Measurements from ENCODE around the gene ORC3.

ORC3 gene

DNA sequence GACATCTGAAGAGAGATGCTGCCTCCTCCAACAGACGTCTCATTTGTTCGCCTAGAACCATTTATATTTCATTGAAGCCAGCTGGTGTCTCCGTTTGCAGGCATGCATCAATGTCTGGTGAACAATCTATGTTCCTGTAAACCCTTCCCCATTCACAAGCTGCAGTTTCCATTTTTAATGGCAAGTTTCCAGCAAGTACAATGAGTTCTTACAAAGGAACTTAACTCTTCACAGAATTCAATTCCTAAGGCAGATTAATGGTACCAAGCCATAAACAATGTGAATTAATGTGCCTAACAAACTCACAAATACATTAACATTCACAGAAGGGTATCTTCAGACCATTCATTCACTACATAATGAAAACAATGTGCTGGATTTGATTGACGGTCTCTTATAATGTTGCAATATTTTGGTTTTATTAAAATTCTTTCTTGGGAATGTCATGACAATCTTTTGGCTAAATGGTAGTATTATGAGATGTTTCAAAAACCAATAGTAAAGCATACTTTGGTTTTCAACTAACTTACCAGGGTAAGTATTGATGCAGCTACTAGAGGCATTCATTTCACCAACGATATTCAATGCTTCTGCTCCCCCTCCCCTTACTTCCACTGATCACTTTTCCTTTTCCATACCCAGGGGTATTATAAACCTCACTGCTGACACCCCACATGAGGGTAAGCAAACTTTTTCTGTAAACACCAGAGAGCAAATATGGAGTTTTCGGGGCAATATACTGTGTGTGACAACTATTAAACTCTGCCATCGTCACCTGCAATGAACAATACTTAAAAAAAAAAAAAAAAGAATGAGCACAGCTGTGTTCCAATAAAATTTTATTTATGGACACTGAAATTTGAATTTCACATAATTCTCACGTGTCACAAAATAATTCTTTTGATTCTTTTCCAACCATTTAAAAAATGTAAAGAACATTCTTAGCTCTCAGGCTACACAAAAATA is 107.9 kb downstream of the ORC3 start (continued):
- TF ChIP-seq ZNF10 (tag by site-specific recombination; IDR thresholded peaks at IDR 0.05) (peak; percentile 93), PRDM1 (tag by site-specific recombination; IDR thresholded peaks at IDR 0.05) (peak; percentile 66; the same call in 1 of the 2 replicates), ZNF37A (tag by site-specific recombination; IDR thresholded peaks at IDR 0.05) (no peak), ZFP69B (tag by site-specific recombination; IDR thresholded peaks at IDR 0.05) (no peak), GFI1B (tag by site-specific recombination; IDR thresholded peaks at IDR 0.05) (no peak), SETDB1 (IDR thresholded peaks at IDR 0.05; ENCODE audit: insufficient read length, low read length) (no peak), ZNF561 (tag by site-specific recombination; IDR thresholded peaks at IDR 0.05; ENCODE audit: borderline replicate concordance) (0 out of 2 replicates have a peak, but pooled peaks have one; percentile 21), ZSCAN23 (tag by site-specific recombination; IDR thresholded peaks at IDR 0.05) (no peak), ZNF555 (tag by site-specific recombination; conservative IDR thresholded peaks at IDR 0.05) (no peak), ZNF670 (tag by site-specific recombination; IDR thresholded peaks at IDR 0.05; ENCODE audit: low read depth) (no peak), IKZF3 (tag by site-specific recombination; IDR thresholded peaks at IDR 0.05) (peak; percentile 25; the same call in 1 of the 2 replicates), ZNF19 (tag by site-specific recombination; IDR thresholded peaks at IDR 0.05; ENCODE audit: low read depth) (no peak), ZNF473 (tag by site-specific recombination; IDR thresholded peaks at IDR 0.05) (no peak), REPIN1 (tag by site-specific recombination; IDR thresholded peaks at IDR 0.05; ENCODE audit: low read depth) (no peak), ZNF138 (tag by site-specific recombination; IDR thresholded peaks at IDR 0.05; ENCODE audit: borderline replicate concordance) (no peak), ZNF175 (tag by site-specific recombination; IDR thresholded peaks at IDR 0.05) (no peak), ZNF404 (tag by site-specific recombination; IDR thresholded peaks at IDR 0.05) (no peak)
- TF ChIP-seq, protein P1, sequence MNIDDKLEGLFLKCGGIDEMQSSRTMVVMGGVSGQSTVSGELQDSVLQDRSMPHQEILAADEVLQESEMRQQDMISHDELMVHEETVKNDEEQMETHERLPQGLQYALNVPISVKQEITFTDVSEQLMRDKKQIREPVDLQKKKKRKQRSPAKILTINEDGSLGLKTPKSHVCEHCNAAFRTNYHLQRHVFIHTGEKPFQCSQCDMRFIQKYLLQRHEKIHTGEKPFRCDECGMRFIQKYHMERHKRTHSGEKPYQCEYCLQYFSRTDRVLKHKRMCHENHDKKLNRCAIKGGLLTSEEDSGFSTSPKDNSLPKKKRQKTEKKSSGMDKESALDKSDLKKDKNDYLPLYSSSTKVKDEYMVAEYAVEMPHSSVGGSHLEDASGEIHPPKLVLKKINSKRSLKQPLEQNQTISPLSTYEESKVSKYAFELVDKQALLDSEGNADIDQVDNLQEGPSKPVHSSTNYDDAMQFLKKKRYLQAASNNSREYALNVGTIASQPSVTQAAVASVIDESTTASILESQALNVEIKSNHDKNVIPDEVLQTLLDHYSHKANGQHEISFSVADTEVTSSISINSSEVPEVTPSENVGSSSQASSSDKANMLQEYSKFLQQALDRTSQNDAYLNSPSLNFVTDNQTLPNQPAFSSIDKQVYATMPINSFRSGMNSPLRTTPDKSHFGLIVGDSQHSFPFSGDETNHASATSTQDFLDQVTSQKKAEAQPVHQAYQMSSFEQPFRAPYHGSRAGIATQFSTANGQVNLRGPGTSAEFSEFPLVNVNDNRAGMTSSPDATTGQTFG (tag by site-specific recombination; IDR thresholded peaks at IDR 0.05; ENCODE audit: borderline replicate concordance) = no peak
- TF ChIP-seq, protein P2, sequence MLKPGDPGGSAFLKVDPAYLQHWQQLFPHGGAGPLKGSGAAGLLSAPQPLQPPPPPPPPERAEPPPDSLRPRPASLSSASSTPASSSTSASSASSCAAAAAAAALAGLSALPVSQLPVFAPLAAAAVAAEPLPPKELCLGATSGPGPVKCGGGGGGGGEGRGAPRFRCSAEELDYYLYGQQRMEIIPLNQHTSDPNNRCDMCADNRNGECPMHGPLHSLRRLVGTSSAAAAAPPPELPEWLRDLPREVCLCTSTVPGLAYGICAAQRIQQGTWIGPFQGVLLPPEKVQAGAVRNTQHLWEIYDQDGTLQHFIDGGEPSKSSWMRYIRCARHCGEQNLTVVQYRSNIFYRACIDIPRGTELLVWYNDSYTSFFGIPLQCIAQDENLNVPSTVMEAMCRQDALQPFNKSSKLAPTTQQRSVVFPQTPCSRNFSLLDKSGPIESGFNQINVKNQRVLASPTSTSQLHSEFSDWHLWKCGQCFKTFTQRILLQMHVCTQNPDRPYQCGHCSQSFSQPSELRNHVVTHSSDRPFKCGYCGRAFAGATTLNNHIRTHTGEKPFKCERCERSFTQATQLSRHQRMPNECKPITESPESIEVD (tag by site-specific recombination; IDR thresholded peaks at IDR 0.05) = peak; percentile 94
- TF ChIP-seq, protein P3, sequence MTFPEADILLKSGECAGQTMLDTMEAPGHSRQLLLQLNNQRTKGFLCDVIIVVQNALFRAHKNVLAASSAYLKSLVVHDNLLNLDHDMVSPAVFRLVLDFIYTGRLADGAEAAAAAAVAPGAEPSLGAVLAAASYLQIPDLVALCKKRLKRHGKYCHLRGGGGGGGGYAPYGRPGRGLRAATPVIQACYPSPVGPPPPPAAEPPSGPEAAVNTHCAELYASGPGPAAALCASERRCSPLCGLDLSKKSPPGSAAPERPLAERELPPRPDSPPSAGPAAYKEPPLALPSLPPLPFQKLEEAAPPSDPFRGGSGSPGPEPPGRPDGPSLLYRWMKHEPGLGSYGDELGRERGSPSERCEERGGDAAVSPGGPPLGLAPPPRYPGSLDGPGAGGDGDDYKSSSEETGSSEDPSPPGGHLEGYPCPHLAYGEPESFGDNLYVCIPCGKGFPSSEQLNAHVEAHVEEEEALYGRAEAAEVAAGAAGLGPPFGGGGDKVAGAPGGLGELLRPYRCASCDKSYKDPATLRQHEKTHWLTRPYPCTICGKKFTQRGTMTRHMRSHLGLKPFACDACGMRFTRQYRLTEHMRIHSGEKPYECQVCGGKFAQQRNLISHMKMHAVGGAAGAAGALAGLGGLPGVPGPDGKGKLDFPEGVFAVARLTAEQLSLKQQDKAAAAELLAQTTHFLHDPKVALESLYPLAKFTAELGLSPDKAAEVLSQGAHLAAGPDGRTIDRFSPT (tag by site-specific recombination; IDR thresholded peaks at IDR 0.05) = no peak
- TF ChIP-seq, protein P4, sequence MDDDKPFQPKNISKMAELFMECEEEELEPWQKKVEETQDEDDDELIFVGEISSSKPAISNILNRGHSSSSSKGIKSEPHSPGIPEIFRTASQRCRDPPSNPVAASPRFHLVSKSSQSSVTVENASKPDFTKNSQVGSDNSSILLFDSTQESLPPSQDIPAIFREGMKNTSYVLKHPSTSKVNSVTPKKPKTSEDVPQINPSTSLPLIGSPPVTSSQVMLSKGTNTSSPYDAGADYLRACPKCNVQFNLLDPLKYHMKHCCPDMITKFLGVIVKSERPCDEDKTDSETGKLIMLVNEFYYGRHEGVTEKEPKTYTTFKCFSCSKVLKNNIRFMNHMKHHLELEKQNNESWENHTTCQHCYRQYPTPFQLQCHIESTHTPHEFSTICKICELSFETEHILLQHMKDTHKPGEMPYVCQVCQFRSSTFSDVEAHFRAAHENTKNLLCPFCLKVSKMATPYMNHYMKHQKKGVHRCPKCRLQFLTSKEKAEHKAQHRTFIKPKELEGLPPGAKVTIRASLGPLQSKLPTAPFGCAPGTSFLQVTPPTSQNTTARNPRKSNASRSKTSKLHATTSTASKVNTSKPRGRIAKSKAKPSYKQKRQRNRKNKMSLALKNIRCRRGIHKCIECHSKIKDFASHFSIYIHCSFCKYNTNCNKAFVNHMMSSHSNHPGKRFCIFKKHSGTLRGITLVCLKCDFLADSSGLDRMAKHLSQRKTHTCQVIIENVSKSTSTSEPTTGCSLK (tag by site-specific recombination; IDR thresholded peaks at IDR 0.05) = no peak
- TF ChIP-seq, protein P5, sequence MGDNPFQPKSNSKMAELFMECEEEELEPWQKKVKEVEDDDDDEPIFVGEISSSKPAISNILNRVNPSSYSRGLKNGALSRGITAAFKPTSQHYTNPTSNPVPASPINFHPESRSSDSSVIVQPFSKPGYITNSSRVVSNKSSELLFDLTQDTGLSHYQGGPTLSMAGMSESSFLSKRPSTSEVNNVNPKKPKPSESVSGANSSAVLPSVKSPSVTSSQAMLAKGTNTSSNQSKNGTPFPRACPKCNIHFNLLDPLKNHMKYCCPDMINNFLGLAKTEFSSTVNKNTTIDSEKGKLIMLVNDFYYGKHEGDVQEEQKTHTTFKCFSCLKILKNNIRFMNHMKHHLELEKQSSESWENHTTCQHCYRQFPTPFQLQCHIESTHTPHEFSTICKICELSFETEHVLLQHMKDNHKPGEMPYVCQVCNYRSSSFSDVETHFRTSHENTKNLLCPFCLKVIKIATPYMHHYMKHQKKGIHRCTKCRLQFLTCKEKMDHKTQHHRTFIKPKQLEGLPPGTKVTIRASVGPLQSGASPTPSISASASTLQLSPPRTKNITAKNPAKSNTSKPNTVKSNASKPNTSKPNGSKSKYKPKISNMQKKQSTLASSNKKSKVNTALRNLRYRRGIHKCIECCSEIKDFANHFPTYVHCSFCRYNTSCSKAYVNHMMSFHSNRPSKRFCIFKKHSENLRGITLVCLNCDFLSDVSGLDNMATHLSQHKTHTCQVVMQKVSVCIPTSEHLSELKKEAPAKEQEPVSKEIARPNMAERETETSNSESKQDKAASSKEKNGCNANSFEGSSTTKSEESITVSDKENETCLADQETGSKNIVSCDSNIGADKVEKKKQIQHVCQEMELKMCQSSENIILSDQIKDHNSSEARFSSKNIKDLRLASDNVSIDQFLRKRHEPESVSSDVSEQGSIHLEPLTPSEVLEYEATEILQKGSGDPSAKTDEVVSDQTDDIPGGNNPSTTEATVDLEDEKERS (tag by site-specific recombination; IDR thresholded peaks at IDR 0.05) = no peak
- TF ChIP-seq, protein P6, sequence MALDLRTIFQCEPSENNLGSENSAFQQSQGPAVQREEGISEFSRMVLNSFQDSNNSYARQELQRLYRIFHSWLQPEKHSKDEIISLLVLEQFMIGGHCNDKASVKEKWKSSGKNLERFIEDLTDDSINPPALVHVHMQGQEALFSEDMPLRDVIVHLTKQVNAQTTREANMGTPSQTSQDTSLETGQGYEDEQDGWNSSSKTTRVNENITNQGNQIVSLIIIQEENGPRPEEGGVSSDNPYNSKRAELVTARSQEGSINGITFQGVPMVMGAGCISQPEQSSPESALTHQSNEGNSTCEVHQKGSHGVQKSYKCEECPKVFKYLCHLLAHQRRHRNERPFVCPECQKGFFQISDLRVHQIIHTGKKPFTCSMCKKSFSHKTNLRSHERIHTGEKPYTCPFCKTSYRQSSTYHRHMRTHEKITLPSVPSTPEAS (tag by site-specific recombination; IDR thresholded peaks at IDR 0.05) = no peak
- TF ChIP-seq, protein P7, sequence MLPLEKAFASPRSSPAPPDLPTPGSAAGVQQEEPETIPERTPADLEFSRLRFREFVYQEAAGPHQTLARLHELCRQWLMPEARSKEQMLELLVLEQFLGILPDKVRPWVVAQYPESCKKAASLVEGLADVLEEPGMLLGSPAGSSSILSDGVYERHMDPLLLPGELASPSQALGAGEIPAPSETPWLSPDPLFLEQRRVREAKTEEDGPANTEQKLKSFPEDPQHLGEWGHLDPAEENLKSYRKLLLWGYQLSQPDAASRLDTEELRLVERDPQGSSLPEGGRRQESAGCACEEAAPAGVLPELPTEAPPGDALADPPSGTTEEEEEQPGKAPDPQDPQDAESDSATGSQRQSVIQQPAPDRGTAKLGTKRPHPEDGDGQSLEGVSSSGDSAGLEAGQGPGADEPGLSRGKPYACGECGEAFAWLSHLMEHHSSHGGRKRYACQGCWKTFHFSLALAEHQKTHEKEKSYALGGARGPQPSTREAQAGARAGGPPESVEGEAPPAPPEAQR (tag by site-specific recombination; IDR thresholded peaks at IDR 0.05) = no peak
